Spleen (tissue), 7 donors: ENCODE results near the gene HELT.

Experiments used
- POLR2A ChIP-seq, 3 donors: fragments of 450-650 bp; IDR thresholded peaks; one replicate each; pipeline ENCODE4 v1.5.1; 2017; ENCODE audit warnings: antibody characterized with exemption in 3 of 3, mild to moderate bottlenecking in 1 of 3
- TF ChIP-seq, protein P1 (sequence below), 11 experiments: fragments of 200-600 bp in 7 of 11; fragments of 450-650 bp in 4 of 11; sonication (generic) in 4 of 11; IDR thresholded peaks in 8 of 11; conservative IDR thresholded peaks in 3 of 11; 1 replicate in 7 of 11; 2 replicates in 4 of 11; pipeline versions ENCODE4 v1.4.0 to v1.8.0; 2016 to 2021; ENCODE audit warnings: antibody characterized with exemption in 11 of 11, inconsistent platforms in 4 of 11, mild to moderate bottlenecking in 1 of 11
- donor health status: DM: no; HTN: no; CAD: no; lungs with moderate emphysema.
- donor health status: DM: no; HTN: no; CAD: no.
- donor health status: DM: no; HTN: no; CAD: no.

DNA sequence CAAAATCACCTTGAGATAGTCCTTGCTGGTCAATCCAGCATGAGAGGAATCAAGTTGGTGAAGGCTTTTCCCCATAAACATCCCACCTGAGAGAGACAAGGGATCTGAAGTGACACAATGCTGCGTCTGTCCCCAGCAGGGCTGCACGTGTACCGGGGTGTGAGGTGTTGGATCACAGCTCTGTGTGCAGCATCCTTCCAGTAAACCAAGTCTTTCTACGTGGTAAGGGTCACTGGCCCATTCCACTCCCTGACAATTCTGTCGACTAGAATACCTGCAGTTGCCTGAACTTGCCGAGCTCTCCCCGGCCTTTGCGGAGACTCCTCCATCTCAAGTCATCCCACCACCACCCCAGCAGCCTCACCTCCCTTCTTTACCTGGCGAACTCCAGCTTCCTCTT is 14.8 kb downstream of the HELT start:
- TF ChIP-seq, protein P1, sequence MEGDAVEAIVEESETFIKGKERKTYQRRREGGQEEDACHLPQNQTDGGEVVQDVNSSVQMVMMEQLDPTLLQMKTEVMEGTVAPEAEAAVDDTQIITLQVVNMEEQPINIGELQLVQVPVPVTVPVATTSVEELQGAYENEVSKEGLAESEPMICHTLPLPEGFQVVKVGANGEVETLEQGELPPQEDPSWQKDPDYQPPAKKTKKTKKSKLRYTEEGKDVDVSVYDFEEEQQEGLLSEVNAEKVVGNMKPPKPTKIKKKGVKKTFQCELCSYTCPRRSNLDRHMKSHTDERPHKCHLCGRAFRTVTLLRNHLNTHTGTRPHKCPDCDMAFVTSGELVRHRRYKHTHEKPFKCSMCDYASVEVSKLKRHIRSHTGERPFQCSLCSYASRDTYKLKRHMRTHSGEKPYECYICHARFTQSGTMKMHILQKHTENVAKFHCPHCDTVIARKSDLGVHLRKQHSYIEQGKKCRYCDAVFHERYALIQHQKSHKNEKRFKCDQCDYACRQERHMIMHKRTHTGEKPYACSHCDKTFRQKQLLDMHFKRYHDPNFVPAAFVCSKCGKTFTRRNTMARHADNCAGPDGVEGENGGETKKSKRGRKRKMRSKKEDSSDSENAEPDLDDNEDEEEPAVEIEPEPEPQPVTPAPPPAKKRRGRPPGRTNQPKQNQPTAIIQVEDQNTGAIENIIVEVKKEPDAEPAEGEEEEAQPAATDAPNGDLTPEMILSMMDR (IDR thresholded peaks at IDR 0.05 in 8 of 11, conservative IDR thresholded peaks at IDR 0.05 in 3 of 11), result no peak
- no peak for TF ChIP-seq POLR2A (IDR thresholded peaks at IDR 0.05)
